Measurements from ENCODE around the gene HAVCR2. TPM values are rescaled to one million over a fixed set of nuclear protein-coding genes. Genes with fewer than 3 reads are reported as not detected.

Gene HAVCR2
- total RNA-seq, 1 donor from 2014 or later = 0.12 TPM

DNA sequence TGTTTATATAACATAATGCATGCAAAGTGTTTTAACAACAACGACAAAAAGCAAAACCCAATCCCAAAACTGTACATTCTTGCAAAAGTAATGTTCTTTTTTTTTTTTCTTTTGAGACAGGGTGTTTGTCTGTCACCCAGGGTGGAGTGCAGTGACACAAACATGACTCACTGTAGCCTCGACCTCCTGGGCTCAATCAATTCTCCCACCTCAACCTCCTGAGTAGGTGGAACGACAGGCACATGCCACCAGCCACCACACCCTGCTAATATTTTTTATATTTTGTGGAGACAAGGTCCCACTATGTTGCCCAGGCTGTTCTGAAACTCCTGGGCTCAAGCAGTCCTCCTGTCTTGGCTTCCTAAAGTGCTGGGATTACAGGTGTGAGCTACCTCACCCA is 36.3 kb downstream of the HAVCR2 start:
- no peak overlapping the region for H3K4me3 ChIP-seq (ENCODE audit: low read depth, low read length)
- TF ChIP-seq, protein P1, sequence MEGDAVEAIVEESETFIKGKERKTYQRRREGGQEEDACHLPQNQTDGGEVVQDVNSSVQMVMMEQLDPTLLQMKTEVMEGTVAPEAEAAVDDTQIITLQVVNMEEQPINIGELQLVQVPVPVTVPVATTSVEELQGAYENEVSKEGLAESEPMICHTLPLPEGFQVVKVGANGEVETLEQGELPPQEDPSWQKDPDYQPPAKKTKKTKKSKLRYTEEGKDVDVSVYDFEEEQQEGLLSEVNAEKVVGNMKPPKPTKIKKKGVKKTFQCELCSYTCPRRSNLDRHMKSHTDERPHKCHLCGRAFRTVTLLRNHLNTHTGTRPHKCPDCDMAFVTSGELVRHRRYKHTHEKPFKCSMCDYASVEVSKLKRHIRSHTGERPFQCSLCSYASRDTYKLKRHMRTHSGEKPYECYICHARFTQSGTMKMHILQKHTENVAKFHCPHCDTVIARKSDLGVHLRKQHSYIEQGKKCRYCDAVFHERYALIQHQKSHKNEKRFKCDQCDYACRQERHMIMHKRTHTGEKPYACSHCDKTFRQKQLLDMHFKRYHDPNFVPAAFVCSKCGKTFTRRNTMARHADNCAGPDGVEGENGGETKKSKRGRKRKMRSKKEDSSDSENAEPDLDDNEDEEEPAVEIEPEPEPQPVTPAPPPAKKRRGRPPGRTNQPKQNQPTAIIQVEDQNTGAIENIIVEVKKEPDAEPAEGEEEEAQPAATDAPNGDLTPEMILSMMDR (conservative IDR thresholded peaks at IDR 0.05; ENCODE audit: low read depth, low read length) = no peak
- no peak for DNase-seq (ENCODE audit: low read depth)

DNA sequence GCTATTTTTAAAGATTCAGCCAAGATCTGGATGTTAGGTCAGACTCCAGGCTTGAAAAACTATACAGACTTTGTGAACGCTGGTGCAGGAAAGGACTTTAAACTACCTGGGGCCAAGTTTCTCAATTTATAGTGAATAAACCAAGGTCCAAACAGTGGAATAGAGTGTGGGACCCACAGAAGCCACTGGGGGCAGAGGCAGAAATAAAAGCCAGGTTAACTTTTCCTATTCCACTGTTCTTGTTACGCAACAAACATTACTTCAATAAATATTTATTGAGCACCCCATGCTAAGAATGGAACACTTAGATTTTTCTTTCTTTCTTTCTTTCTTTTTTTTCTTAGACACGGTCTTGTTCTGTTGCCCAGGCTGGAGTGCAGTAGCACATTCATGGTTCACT is 38.9 kb downstream of the HAVCR2 start:
- no peak for DNase-seq (ENCODE audit: low read depth)
- no peak overlapping the region for H3K4me3 ChIP-seq (ENCODE audit: low read depth, low read length)
- TF ChIP-seq, protein P1 (conservative IDR thresholded peaks at IDR 0.05; ENCODE audit: low read depth, low read length) = peak; percentile 39

DNA sequence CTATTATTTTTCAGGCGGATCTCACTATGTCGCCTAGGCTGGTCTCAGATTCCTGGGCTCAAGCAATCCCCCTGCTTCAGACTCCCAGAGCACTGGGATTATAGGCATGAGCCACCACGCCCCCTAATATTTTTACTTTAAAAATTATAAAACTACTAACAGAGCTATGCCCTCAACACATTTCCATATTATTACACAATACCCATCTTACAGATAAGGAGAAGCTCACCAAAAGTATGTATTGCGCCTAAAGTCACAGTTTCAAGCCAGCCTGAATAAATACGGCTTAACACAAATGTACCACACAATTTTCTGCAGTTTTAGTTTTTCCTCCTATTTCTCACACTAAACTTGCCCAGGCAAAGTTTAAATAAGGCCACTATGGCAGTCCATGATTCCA is 40.1 kb downstream of the HAVCR2 start:
- TF ChIP-seq, protein P1 (conservative IDR thresholded peaks at IDR 0.05; ENCODE audit: low read depth, low read length) = no peak
- no peak overlapping the region for H3K4me3 ChIP-seq (ENCODE audit: low read depth, low read length)

DNA sequence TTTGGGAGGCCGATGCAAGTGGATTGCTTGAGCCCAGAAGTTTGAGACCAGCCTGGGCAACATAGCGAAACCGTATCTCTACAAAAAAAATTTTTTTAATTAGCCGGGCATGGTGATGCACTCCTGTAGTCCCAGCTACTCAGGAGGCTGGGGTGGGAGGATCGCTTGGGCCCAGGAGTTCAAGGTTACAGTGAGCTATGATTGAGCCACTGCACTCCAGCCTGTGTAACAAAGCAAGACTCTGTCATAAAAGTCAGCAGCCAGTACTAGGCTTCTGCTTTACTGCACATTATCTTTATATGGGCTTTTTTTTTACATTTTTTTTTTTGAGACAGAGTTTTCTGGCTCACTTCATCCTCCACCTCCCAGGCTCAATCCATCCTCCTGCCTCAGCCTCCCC is 40.5 kb downstream of the HAVCR2 start:
- no peak for DNase-seq (ENCODE audit: low read depth)
- TF ChIP-seq, protein P1 (conservative IDR thresholded peaks at IDR 0.05; ENCODE audit: low read depth, low read length) = no peak
- H3K4me3 ChIP-seq (ENCODE audit: low read depth, low read length) = no peak overlapping the region

More for the DNA sequence above, 40.1 kb downstream of the HAVCR2 start:
- DNase-seq (ENCODE audit: low read depth) = no peak

DNA sequence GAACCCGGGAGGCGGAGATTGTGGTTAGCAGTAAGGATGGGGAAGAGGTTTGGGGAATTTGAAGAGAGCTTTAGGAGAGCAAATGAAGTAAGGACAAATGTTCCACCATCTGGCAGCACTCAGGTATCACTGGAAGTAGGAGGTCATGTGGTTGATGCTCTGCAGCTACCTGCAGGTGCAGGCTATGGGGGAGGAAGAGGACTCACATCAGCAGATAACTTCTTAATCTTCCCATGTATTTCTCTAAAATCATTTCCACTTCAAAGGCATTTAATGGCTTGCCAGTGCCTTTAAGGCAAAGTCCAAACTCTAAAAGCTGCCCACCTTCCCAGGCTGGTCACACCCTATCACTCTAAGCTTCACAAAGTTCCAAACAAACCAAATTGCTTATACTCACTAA is 41.8 kb downstream of the HAVCR2 start:
- TF ChIP-seq, protein P1 (conservative IDR thresholded peaks at IDR 0.05; ENCODE audit: low read depth, low read length) = no peak
- no peak overlapping the region for H3K4me3 ChIP-seq (ENCODE audit: low read depth, low read length)

DNA sequence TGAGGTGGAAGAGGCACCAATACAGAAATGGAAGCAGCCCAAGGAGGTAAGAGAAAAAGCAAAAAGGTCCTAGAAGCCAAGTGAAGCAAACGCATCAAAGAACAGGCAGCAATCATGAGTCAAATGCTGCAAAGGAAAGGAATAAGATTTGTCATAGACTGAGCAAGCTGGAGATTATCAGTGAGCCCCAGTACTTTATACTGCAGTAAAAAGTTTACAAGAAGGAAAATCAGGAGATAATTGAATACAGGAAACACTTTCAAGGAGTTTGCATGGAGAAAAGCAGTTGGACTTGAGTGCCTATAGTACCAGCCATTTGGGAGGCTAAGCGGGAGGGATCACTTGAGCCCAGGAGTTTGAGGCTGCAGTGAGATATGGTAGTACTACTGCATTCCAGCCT is 42.8 kb downstream of the HAVCR2 start:
- DNase-seq (ENCODE audit: low read depth) = no peak
- TF ChIP-seq, protein P1 (conservative IDR thresholded peaks at IDR 0.05; ENCODE audit: low read depth, low read length) = no peak
- H3K4me3 ChIP-seq (ENCODE audit: low read depth, low read length) = no peak overlapping the region

More for the DNA sequence above, 41.8 kb downstream of the HAVCR2 start:
- DNase-seq (ENCODE audit: low read depth) = no peak

DNA sequence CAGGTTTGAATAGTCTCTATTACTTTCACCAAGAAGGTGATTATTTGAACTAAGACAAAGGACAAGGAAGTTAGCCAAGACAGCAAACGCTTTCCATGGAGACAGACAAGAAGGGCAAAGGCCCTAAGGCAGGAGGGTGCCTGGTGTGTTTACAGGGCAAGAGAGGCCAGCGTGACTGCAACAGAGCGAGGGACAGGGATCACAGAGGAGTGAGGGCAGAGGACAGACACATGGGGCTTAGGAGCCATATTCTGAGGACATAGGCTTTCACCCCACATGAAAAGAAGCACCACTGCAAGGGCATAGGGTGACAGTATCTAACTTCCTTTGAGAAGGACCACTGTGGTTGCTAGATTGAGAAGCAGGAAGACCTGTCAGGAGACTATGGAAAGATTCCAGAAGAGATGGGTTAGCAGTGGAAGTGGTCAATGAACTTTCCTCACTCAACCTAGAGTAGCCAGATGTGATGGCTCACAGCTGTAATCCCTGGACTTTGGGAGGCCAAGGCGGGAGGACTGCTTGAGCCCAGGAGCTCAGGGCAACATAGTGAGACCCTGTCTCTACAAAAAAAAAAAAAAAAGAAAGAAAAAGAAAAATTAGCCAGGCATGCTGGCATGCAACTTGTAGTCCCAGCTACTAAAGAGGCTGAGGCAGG is 44.9 kb downstream of the HAVCR2 start:
- TF ChIP-seq, protein P1 (conservative IDR thresholded peaks at IDR 0.05; ENCODE audit: low read depth, low read length) = no peak
- no peak overlapping the region for H3K4me3 ChIP-seq (ENCODE audit: low read depth, low read length)
- DNase-seq (ENCODE audit: low read depth) = no peak
